GM12878 (cell line): ENCODE data around the gene CD14. TPM values are rescaled to one million over a fixed set of nuclear protein-coding genes. Genes with fewer than 3 reads are reported as not detected.

Experiments
- ATAC-seq: fragments of 200-7000 bp; cut with Tn5 transposase; 3 replicates; pipeline ENCODE4 v1.9.1; 2020; ENCODE audit warnings: mild to moderate bottlenecking, moderate library complexity
- BruUV-seq: library from RNA; stranded (reverse); fragments of 400-500 nt; replicated peaks from 2 replicates; lab custom pipeline; 2021; lab: Mats Ljungman, UMichigan
- CTCF ChIA-PET: fragments of 300-600 bp; sonication (Branson Sonifier 250); formaldehyde crosslinking; extraction: SDS; loops from one replicate; lab custom pipeline; 2021; ENCODE audit warnings: inconsistent platforms; lab: Yijun Ruan, JAX
- POLR2A ChIA-PET: fragments of 350-600 bp; formaldehyde crosslinking; extraction: SDS; loops from one replicate; lab custom pipeline; 2021; ENCODE audit warnings: inconsistent platforms; lab: Charles Lee
- RAD21 ChIA-PET: fragments of 300-600 bp; sonication (Branson Sonifier 250); formaldehyde crosslinking; loops from one replicate; lab custom pipeline; 2023; ENCODE audit warnings: antibody characterized with exemption; ENCODE audit not compliant: unreplicated experiment; lab: Charles Lee
- SMC1A ChIA-PET: fragments of 300-600 bp; sonication (Branson Sonifier 250); formaldehyde crosslinking; loops from one replicate; lab custom pipeline; 2023; ENCODE audit not compliant: unreplicated experiment, uncharacterized antibody; lab: Charles Lee
- DNase-seq: peaks from one replicate; pipeline ENCODE4 v3.0.0-alpha.2; 2011; ENCODE audit warnings: low read depth, low spot score
- FAIRE-seq: peaks from 3 replicates; lab custom pipeline; 2011; peaks lifted over from hg19 to GRCh38; lab: Jason Lieb, UNC
- H2AFZ ChIP-seq: 2 replicates; pipeline ENCODE4 v1.6.0; 2011; ENCODE audit warnings: low read depth, low read length, control low read depth; ENCODE audit not compliant: control insufficient read depth
- H3K27ac ChIP-seq: 2 replicates; pipeline ENCODE4 v1.5.1; 2011; ENCODE audit warnings: control low read depth; ENCODE audit not compliant: control insufficient read depth, insufficient read depth
- H3K27me3 ChIP-seq, 2 experiments: replicated peaks in 1 of 2; 2 replicates each; pipeline versions ENCODE4 v1.6.0 to v1.6.1; 2011; ENCODE audit warnings: low read length in 1 of 2; ENCODE audit not compliant: control insufficient read depth in 2 of 2, insufficient read depth in 2 of 2
- H3K36me3 ChIP-seq, 2 experiments: 2 replicates each; pipeline ENCODE4 v1.5.1; 2011; ENCODE audit warnings: low read length in 1 of 2; ENCODE audit not compliant: control insufficient read depth in 2 of 2, insufficient read depth in 2 of 2
- H3K4me1 ChIP-seq: 2 replicates; pipeline ENCODE4 v1.6.1; 2011; ENCODE audit warnings: mild to moderate bottlenecking, low read length, moderate library complexity, mixed read lengths; ENCODE audit not compliant: control insufficient read depth, insufficient read depth
- H3K4me2 ChIP-seq: 2 replicates; pipeline ENCODE4 v1.6.0; 2011; ENCODE audit warnings: control low read depth; ENCODE audit not compliant: control insufficient read depth, insufficient read depth
- H3K4me3 ChIP-seq: fragments of 200-600 bp; sonication (generic); 2 replicates; pipeline ENCODE4 v1.5.1; 2016
- H3K79me2 ChIP-seq: 2 replicates; pipeline ENCODE4 v1.6.0; 2011; ENCODE audit warnings: low read length; ENCODE audit not compliant: control insufficient read depth, insufficient read depth
- H3K9ac ChIP-seq: 2 replicates; pipeline ENCODE4 v1.8.0; 2011; ENCODE audit warnings: low read length, control low read depth, mixed read lengths; ENCODE audit not compliant: control insufficient read depth, insufficient read depth
- H3K9me3 ChIP-seq: replicated peaks from 3 replicates; pipeline ENCODE4 v1.5.1; 2011; ENCODE audit warnings: mild to moderate bottlenecking, low read length; ENCODE audit not compliant: control insufficient read depth, insufficient read depth
- H4K20me1 ChIP-seq: 2 replicates; pipeline ENCODE4 v1.6.0; 2011; ENCODE audit not compliant: control insufficient read depth, insufficient read depth
- ATF7 ChIP-seq: fragments of 450-650 bp; IDR thresholded peaks from 2 replicates; pipeline ENCODE4 v1.6.1; 2016; ENCODE audit warnings: low read depth, mild to moderate bottlenecking
- CHD1 ChIP-seq: IDR thresholded peaks from 2 replicates; pipeline ENCODE4 v1.6.1; 2012; ENCODE audit warnings: low read depth, low read length, improper control_type of control experiment
- CREM ChIP-seq: IDR thresholded peaks from 2 replicates; pipeline ENCODE4 v1.6.1; 2014; ENCODE audit warnings: antibody characterized with exemption, low read depth
- DPF2 ChIP-seq: fragments of 450-650 bp; IDR thresholded peaks from 2 replicates; pipeline ENCODE4 v1.6.1; 2017; ENCODE audit warnings: mild to moderate bottlenecking
- EED ChIP-seq: sonication (generic); IDR thresholded peaks from 2 replicates; pipeline ENCODE4 v1.6.1; 2016; ENCODE audit warnings: antibody characterized with exemption, low read depth
- MYB ChIP-seq: fragments of 150-350 bp; IDR thresholded peaks from 2 replicates; pipeline ENCODE4 v1.6.1; 2014; ENCODE audit warnings: mild to moderate bottlenecking, low read depth, low read length, borderline replicate concordance
- NFIC ChIP-seq: IDR thresholded peaks from 2 replicates; pipeline ENCODE4 v1.6.1; 2012; ENCODE audit warnings: low read depth, mild to moderate bottlenecking, inconsistent platforms, low read length, moderate library complexity
- PML ChIP-seq: IDR thresholded peaks from 2 replicates; pipeline ENCODE4 v1.6.1; 2012; ENCODE audit warnings: low read length, inconsistent platforms
- RELB ChIP-seq: fragments of 450-650 bp; IDR thresholded peaks from 2 replicates; pipeline ENCODE4 v1.6.1; 2017; ENCODE audit warnings: low read depth, mild to moderate bottlenecking, moderate library complexity
- STAT1 ChIP-seq: fragments of 450-650 bp; conservative IDR thresholded peaks from 2 replicates; pipeline ENCODE4 v1.6.1; 2014; ENCODE audit warnings: antibody characterized with exemption, mild to moderate bottlenecking
- STAT3 ChIP-seq: IDR thresholded peaks from 2 replicates; pipeline ENCODE4 v1.6.1; 2011; ENCODE audit warnings: low read depth, low read length, improper control_type of control experiment
- WGBS: methylation state at CpG from one replicate; pipeline ENCODE4 v1.1.6; 2016; ENCODE audit warnings: low lambda C conversion rate; ENCODE audit not compliant: insufficient replicate concordance, insufficient coverage; ENCODE audit errors: missing lambda C conversion rate; 5-methylcytosine and 5-hydroxymethylcytosine counted together
- in situ Hi-C: fragments of 300-500 bp; cut with MboI; formaldehyde crosslinking; loops from 9 replicates; pipeline ENCODE4 v1.14.3; 2018; ENCODE audit warnings: mixed read lengths
- intact Hi-C: fragments of 100-400 bp; cut with micrococcal nuclease; formaldehyde crosslinking; loops from one replicate; pipeline ENCODE4 v1.14.2; 2022; ENCODE audit not compliant: unreplicated experiment
- polyA plus RNA-seq, 11 experiments: library from polyadenylated mRNA; depleted of rRNA in 4 of 11; unstranded in 6 of 11; stranded (reverse) in 5 of 11; fragments of >200 nt; fragmentation: Nextera tagmentation in 4 of 11; fragmentation: Illumina TruSeq in 1 of 11; extraction: Ambion mirVana in 4 of 11; extraction: Trizol in 1 of 11; gene quantifications; 1 replicate in 1 of 11; 2 replicates in 10 of 11; pipeline versions ENCODE4 v1.2.1 to v1.2.3, GENCODE V29; 2011 to 2016; ENCODE audit warnings: inconsistent platforms in 2 of 11, missing spikeins in 2 of 11, low read depth in 1 of 11
- total RNA-seq, 4 experiments: library from RNA; depleted of rRNA in 3 of 4; stranded (reverse); fragments of >200 nt in 3 of 4; fragmentation: Illumina TruSeq in 1 of 4; extraction: Trizol in 1 of 4; gene quantifications; 2 replicates each; pipeline versions ENCODE4 v1.2.1 to v1.2.3, GENCODE V29; 2013 to 2021

CD14 gene
- total and polyA plus RNA-seq, 10 of the 15 experiments (the other 5 are each of a cell fraction or from before 2014, with no cell fraction given) = 0.09 to 0.72 (median 0.18) TPM; not detected in 5

DNA sequence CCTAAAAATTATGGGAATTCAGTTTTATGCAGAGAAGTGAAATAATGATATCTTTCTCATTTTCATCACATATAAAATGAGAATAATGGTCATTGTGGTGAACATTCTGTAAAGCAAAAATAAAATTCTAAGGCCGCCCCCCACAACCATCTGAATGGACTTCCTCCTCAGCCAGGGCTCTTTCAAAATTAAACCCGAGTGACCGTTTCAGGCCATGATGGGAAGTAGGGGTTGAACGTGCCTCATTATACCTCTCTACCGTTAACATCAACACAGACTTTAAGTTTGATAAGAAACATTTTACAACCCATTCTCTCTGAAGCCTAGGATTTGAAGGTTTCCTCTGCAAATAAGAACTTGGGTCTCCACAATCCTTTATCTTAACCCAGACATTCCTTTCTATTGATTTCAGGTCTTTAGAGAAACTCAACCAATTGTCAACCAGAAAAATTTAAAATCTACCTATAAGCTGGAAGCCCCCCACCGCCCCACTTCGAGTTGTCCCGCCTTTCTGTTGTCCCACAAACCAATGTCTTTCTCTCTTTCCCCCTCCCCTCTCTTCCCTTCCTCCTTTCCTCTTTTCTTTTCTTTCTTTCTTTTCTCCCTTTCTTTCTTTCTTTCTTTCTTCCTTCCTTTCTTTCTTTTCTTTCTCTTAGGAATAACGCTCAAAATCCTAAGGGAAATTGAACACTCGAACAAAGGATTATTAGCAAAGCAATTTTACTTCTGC, 4.6 kb upstream of the CD14 start:
- no peak for ATAC-seq
- ChIA-PET CTCF (interaction anchor here (0.6 to 3.8 kb wide), 5 partner anchors 73 to 266 kb away, joined by 3 to 44 read pairs (median 5); no protein-coding TSS in a partner anchor), POLR2A (interaction anchor here (1.3 kb wide), 1 partner anchor 10 kb away, joined by 4 read pairs; the partner anchor contains the start of genes IK and NDUFA2), SMC1A (interaction anchor here (1.2 kb wide), 1 partner anchor 102 kb away, joined by 3 read pairs; no protein-coding TSS in a partner anchor), RAD21 (interaction anchor here (1.4 kb wide), 1 partner anchor 91 kb away, joined by 3 read pairs; the partner anchor contains the start of gene EIF4EBP3)
- BruUV-seq = no TSS peak
- TF ChIP-seq PML (no peak), CREM (no peak), STAT1 (no peak), DPF2 (no peak), MYB (no peak), ATF7 (no peak), CHD1 (no peak), RELB (no peak), STAT3 (no peak), EED (no peak), NFIC (no peak)
- Histone ChIP-seq H3K4me1 (peaks cover 11% of the 10 kb centered on the region), H3K4me3 (no peak overlapping the region), H3K36me3 (no peaks in the 10 kb centered on the region; a peak in 1 of 4 replicates), H3K9me3 (no peaks in the 10 kb centered on the region), H4K20me1 (no peaks in the 10 kb centered on the region), H3K27me3 (peaks cover 0 to 1% of the 10 kb centered on the region in 2 experiments; a peak in 1 of 4 replicates), H3K27ac (no peak overlapping the region), H3K79me2 (peaks cover 8% of the 10 kb centered on the region), H2AFZ (no peak overlapping the region), H3K9ac (no peak overlapping the region), H3K4me2 (no peak overlapping the region)
- in situ Hi-C loops = no loop called here
- no peak for DNase-seq
- intact Hi-C loops = loop anchor here (5.0 kb wide), 1 partner anchor 235 kb away; the partner anchor contains the start of gene ANKHD1
- no peak for FAIRE-seq
- WGBS = 84% methylated on average over 10 of the region's 10 CpGs
